GM19438 (cell line): ENCODE measurements around the gene POFUT2.

Experiments
- ATAC-seq: cut with Tn5 transposase; IDR thresholded peaks from one replicate; pipeline ENCODE4 v1.9.1; 2021; ENCODE audit warnings: low read depth; ENCODE audit not compliant: unreplicated experiment

POFUT2 gene

GRCh38 chr21:45226540-45227326 is 61.0 kb downstream of the POFUT2 start:
- no peak for ATAC-seq

- ATAC-seq, result no peak
These were observed 61.9 kb downstream of the POFUT2 start for GRCh38 chr21:45225741-45226327.

GRCh38 chr21:45225041-45225740 is 62.5 kb downstream of the POFUT2 start:
- no peak for ATAC-seq

GRCh38 chr21:45224189-45224938 is 63.3 kb downstream of the POFUT2 start:
- ATAC-seq, result no peak

- ATAC-seq, result no peak
These were observed 64.2 kb downstream of the POFUT2 start for GRCh38 chr21:45223236-45224185.

- no peak for ATAC-seq
These were observed 65.7 kb downstream of the POFUT2 start for GRCh38 chr21:45222001-45222400.

GRCh38 chr21:45220714-45221490 is 66.8 kb downstream of the POFUT2 start:
- no peak for ATAC-seq

GRCh38 chr21:45220071-45220481 is 67.6 kb downstream of the POFUT2 start:
- ATAC-seq, result no peak

GRCh38 chr21:45219517-45219916 is 68.2 kb downstream of the POFUT2 start:
- ATAC-seq, result no peak

GRCh38 chr21:45217010-45217409 is 70.7 kb downstream of the POFUT2 start:
- ATAC-seq, result no peak

GRCh38 chr21:45215213-45215612 is 72.5 kb downstream of the POFUT2 start:
- no peak for ATAC-seq
